ENCODE results near the gene ABHD2.
"Not testable (repeated sequence)": the region's sequence is repeated elsewhere in the genome, so short reads cannot be mapped to it uniquely, and the experiment has no call there.

Gene ABHD2

GRCh38 chr15:89122505-89123180, 34.4 kb downstream of the ABHD2 start:
- no peak for FAIRE-seq

GRCh38 chr15:89123181-89123525, 34.9 kb downstream of the ABHD2 start:
- no peak for FAIRE-seq

DNA sequence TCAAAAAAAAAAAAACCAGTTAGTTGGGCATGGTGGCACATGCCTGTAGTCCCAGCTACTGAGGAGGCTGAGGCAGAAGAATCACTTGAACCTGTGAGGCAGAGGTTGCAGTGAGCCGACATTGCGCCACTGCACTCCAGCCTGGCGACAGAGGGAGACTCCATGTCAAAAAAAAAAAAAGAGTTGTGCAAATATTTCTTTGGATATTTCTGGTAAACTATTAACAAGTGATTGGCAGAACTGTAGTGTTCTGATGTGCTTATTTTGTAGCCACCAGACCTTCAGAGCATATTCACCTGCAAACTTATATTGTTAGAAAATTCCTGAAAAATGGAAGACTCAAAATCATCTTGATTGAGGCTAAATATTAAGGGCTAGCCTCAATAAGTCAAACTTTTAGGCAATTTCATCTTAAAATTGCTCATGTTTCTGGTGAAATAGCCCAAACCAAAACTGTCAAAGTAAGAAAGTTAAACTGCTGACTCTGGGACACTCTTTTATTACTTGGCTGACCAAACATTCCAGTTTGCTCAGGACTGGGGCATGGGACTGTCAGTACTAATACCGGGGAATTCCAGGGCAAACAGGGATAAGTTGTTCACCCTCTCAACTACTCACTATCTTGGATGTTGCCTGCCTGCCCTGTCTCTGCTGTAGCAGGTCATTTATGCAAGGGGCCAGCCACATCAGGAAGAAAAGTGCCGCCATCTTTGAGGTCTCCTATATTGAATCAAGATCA, 37.0 kb downstream of the ABHD2 start:
- no peak for FAIRE-seq

DNA sequence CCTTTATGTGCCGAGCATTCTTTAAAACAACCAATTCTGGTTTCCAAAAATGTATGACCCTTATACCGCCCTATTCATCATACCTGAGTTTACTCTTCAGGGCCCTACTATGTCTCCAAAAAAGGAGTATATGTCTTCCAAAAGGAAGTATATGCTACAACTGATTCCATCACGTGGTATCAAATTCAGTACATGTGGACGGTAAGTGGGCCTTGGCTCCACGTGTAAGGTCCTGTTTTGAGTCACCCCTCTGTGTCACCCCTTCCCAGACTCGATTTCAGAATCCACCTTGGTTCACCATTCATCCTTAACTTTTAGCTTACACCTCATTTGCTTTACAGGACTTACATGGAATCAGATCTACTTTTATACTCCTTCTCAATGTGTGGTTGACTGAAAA, 37.8 kb downstream of the ABHD2 start:
- no peak for FAIRE-seq

- no peak for FAIRE-seq
Observed at GRCh38 chr15:89127054-89127702, 38.9 kb downstream of the ABHD2 start.

- no peak for FAIRE-seq
Observed at GRCh38 chr15:89128320-89129122, 40.3 kb downstream of the ABHD2 start.

- FAIRE-seq = no peak
Observed at GRCh38 chr15:89129123-89129815, 41.0 kb downstream of the ABHD2 start.

DNA sequence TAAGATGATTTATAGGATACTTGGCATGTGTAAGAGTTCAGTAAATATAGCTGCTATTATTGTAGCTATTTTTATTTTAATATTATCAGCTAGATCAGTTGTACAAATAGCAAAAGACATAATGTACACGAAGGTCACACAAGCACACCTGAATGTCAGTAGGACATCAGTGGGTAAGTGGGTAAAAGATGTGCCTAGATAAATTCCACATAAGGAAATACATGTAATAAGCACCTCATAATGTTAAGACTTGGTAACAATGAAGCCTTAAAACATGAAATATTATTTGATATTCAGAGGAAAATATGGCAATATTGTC, 41.5 kb downstream of the ABHD2 start:
- FAIRE-seq = no peak

GRCh38 chr15:89130201-89130600, 41.9 kb downstream of the ABHD2 start:
- FAIRE-seq = no peak

GRCh38 chr15:89131731-89132130, 43.5 kb downstream of the ABHD2 start:
- no peak for FAIRE-seq

DNA sequence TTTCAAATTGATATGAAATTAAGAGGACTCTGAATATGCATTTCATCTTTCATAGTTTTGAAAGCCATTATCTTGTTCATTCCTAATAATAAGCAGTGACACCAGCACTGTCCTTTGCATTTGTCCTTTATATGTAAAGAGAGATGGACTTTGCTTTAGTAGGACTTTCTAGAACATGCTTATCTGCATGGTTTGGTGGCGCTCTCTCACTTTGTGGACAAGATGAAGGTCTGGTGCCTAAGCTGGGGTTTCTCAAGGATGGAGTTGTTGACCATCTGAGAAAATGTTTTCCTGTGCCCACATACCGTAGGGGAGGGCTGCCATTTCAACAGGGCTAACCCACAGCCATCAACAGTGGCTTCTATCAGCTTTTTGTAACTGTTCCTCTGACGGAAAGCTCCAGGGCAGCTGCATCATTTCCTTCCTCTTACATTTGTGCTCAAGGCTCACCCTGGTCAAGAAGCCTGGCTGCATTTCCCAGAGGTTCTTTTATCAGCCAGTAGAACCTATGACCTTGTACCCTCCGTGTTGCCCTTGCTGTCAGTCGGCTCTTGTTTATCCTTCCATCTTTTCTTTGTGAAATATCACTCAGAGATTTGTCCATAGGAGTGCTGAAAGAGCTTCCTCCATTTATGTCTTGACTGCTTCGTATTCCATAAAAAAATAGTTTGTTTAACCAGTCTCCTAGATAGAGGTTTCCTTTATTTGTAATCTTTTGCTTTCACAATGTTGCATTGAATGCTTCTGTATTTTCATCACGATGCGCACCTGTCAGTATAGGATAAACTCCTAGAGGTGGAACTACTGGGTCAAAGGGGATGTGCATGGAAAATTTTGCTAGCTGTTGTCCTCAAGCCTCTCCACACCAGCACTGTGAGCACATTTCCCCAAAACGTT, 44.6 kb downstream of the ABHD2 start:
- no peak for FAIRE-seq

DNA sequence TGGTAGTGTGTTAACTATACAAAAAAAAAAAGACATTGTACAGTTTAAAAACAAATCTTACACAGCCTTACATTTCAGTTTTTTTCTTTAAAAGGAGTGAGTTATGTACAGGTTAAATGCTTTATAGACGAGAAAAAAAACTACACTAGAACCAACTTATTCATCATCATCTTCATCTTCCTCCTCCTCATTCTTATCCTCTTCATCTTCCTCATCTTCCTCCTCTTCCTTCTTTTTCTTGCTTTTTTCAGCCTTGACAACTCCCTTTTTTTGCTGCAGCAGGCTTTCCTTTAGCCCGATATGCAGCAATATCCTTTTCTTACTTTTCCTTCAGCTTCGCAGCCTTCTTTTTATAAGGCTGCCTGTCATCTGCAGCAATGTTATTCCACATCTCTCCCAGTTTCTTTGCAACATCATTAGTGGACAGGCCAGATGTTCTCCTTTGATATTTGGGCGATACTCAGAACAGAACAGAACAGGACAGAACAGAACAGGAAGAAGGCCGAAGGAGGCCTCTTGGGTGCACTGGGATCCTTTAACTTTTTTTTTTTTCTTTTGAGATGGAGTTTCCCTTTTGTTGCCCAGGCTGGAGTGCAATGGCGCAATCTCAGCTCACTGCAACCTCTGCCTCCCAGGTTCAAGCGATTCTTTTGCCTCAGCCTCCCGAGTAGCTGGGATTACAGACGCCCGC, 47.3 kb downstream of the ABHD2 start:
- FAIRE-seq = not testable (repeated sequence)

GRCh38 chr15:89136078-89136806, 48.0 kb downstream of the ABHD2 start:
- no peak for FAIRE-seq

DNA sequence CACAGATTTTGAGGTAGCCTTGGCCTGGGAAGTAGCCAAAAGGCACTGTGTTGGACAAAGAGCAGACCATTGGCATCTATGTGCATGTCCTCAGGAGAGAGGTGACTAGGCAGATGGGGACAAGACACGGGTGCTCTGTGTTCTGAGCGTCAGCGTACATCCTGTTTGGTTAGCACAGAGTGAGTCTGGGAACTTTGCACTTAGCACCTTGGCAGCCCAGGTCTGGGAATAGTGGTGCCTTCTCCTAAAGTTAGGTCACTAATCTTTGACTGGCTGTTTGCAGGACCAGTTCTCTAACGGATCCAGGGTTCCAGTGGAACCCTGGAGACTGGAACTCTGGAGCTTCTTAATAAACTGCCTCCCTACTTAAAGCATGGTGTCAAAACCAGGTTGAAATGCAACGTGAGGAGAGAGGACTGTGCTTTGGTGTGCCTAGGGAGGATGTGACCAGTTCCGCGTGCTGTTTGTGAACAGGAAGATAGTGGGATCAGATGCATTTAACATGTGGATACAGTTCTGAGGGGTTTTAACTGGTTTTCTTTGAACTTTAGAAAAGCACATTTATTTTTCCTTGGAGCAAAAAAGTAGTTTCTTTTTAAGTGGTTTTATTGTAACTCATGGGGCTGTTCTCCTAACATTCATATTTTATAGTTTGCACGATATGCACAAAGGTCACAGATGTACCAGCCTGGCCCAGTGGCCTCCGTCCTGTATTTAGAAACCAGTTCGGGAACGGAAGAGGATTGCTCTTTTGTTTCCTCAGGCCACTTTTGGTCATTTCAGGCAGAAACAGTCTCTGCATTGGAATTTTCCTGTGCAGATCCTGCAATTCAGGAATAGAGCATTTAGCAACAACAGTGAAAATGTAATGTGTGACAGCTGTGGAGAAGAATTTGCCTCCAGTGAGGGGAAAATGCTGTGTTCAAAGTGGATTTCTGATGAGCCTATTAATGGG, 48.8 kb downstream of the ABHD2 start:
- FAIRE-seq = no peak

DNA sequence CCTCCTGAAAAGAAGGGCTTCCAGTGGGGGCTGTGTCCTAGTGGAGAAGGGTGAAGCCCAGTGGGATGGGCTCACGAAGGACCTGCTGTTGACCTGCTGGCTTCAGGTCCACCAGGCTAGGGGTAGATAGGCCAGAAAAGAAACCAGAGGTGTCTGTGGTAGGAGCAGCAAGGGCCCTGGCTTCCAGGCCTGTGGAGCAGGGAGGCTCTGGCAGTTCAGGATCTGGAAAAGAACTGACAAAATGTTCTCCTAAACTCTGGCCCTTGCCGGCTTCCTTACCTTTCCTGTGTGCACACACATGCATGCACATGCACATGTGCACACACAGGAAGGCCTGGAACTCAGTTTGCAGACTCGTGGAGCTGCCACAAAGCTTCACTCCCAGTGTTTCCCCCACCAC, 49.7 kb downstream of the ABHD2 start:
- FAIRE-seq = no peak

- FAIRE-seq = no peak
Observed at GRCh38 chr15:89138999-89139612, 50.9 kb downstream of the ABHD2 start.

DNA sequence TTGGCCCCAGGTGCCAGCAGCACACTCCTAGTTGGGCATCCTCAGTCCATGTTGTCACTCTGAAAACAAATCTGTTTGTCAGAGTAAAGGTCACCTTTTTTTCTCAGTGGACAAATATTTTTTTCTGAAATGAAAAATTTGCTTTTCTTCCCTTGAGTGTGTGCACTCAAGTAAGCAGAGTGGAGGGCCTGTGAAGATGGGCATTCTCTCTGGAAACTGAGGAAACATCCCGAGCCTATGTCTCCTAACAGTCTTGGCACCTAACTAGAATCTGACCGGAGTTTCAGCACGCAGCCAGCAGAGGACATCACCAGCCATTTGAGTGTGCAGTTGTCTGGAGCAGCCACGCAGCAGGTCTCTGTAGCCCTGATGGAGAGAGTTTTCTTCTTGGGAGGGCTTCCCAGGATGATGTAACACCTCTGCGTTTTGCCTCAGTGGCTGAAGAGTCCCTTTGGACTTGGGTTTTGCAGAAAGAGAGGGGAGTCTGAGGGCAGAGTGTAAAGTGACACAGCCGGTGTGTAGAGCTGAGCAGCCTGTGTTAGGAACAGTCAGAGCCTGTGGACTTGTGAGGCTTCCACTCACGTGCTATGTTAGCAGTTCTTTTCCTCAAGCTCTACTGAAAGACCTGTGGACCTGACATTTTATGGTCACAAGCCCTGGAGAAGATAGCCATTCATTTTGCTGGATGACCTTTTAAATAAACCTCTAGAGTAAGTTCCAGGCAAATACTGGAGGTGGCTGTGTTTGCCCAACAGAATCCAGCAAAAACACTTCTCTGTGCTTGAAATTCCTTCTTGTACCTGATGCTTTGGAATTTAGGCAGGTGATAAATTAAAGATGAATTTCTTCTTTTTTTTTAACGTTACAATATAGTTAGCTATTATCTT, 51.6 kb downstream of the ABHD2 start:
- no peak for FAIRE-seq

GRCh38 chr15:89140595-89140994, 52.3 kb downstream of the ABHD2 start:
- no peak for FAIRE-seq

All from TTC549 (cell line).